Small intestine (tissue), 7 donors: ENCODE measurements around the gene IFI35. TPM values are rescaled to one million over a fixed set of nuclear protein-coding genes. Genes with fewer than 3 reads are reported as not detected.
"Not testable (repeated sequence)": the region's sequence is repeated elsewhere in the genome, so short reads cannot be mapped to it uniquely, and the experiment has no call there.

Experiments used
- DNase-seq, 2 donors: peaks; one replicate each; pipeline versions ENCODE4 v3.0.0 to v3.0.0-alpha.2; 2013
- FAIRE-seq: peaks from 2 replicates; lab custom pipeline; 2012; peaks lifted over from hg19 to GRCh38; lab: Jason Lieb, UNC
- H3K27ac ChIP-seq, 3 donors: one replicate each; pipeline ENCODE4 v1.5.1; 2013; ENCODE audit warnings: low read length in 2 of 3, mild to moderate bottlenecking in 2 of 3, control low read depth in 1 of 3, inconsistent platforms in 1 of 3, low read depth in 1 of 3, moderate library complexity in 1 of 3
- H3K27me3 ChIP-seq, 3 donors: one replicate each; pipeline ENCODE4 v1.6.1; 2013; ENCODE audit warnings: low read length in 3 of 3, inconsistent platforms in 1 of 3; ENCODE audit not compliant: control insufficient read depth in 3 of 3, insufficient read depth in 3 of 3
- H3K36me3 ChIP-seq, 3 donors: one replicate each; pipeline ENCODE4 v1.6.1; 2013; ENCODE audit warnings: low read length in 3 of 3, inconsistent platforms in 1 of 3, low read depth in 1 of 3, mild to moderate bottlenecking in 1 of 3, moderate library complexity in 1 of 3; ENCODE audit not compliant: control insufficient read depth in 3 of 3, insufficient read depth in 2 of 3
- H3K4me1 ChIP-seq, 3 donors: one replicate each; pipeline ENCODE4 v1.6.1; 2013; ENCODE audit warnings: low read length in 2 of 3, inconsistent platforms in 1 of 3, low read depth in 1 of 3, mild to moderate bottlenecking in 1 of 3, moderate library complexity in 1 of 3; ENCODE audit not compliant: control insufficient read depth in 3 of 3, insufficient read depth in 2 of 3
- H3K4me3 ChIP-seq, 3 donors: one replicate each; pipeline ENCODE4 v1.5.1; 2013; ENCODE audit warnings: low read length in 3 of 3, control low read depth in 1 of 3, inconsistent platforms in 1 of 3, low read depth in 1 of 3, mild to moderate bottlenecking in 1 of 3, moderate library complexity in 1 of 3
- H3K9me3 ChIP-seq, 2 donors: one replicate each; pipeline ENCODE4 v1.6.1; 2013; ENCODE audit warnings: low read depth in 1 of 2, low read length in 1 of 2; ENCODE audit not compliant: control insufficient read depth in 2 of 2, insufficient read depth in 1 of 2
- WGBS, 3 donors: extraction: QIAGEN DNeasy Blood & Tissue Kit; methylation state at CpG; one replicate each; pipeline ENCODE4 v1.1.7; 2013; 5-methylcytosine and 5-hydroxymethylcytosine counted together
- polyA plus RNA-seq, 4 donors: library from polyadenylated mRNA; stranded (reverse) in 3 of 4; unstranded in 1 of 4; fragments of 200-250 nt in 3 of 4; fragments of 120-200 nt in 1 of 4; gene quantifications; one replicate each; pipeline versions ENCODE4 v1.2.1 to v1.2.3, GENCODE V29; 2013
- donor health status: healthy with polysubstance abuse.
- donor health status: control.
- donor health status: control.
- donor health status: Bipolar disorder and iron deficiency.
- donor health status: healthy.

Gene IFI35
- polyA plus RNA-seq, 4 donors, result 51.5 to 62.4 (median 59.7) TPM

DNA sequence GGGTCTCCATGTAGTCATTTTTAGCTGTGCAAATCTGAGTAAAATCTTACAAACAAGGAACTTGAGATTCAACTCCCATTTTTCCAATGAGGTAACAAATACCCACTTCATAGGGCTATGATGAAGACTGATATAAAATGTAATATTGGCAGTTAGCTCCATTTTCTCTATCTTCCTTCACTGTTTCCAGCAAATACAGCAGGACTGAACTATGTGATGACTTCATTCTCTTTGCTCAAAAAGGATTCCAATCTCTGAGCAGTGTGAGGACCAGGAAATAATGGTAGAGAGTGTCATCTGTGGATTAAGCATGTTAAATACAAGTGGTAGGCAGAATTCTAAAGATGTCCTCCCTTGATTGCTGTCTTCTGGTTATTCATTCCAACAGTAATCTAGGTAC, 36.7 kb downstream of the IFI35 start:
- peaks cover 0 to 8% (median 0%) of the 10 kb centered on the region in 3 donors for H3K4me1 ChIP-seq

DNA sequence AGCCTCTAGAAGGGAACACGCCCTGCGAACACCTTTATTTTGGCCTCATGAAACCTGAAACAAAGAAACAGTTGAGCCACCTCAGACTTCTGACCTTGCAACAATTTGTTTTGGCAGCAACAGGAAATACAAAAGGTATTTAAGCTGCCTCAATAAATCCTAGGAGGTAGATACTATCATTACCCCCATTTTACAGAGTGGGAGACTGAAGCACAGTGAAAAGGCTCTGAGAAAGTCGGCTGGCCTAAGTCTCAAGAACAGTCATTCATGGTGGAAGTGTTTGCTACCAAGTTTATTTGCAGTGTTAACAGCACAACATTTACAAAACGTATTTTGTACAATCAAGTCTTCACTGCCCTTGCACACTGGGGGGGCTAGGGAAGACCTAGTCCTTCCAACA, 37.4 kb downstream of the IFI35 start:
- Histone ChIP-seq H3K27ac (no peak overlapping the region), H3K4me3 (no peak overlapping the region), H3K9me3 (no peaks in the 10 kb centered on the region), H3K4me1 (peaks cover 0 to 8% (median 0%) of the 10 kb centered on the region in 3 donors), H3K36me3 (peaks cover 0 to 10% (median 2%) of the 10 kb centered on the region in 3 donors), H3K27me3 (no peaks in the 10 kb centered on the region)
- WGBS, 3 donors, result 87 to 94% (median 89%) methylated on average over 4 of the region's 4 CpGs
- DNase-seq (no peak), FAIRE-seq (no peak)

More for the DNA sequence above, 36.7 kb downstream of the IFI35 start:
- H3K9me3 ChIP-seq, result no peaks in the 10 kb centered on the region
- no peak overlapping the region for H3K27ac ChIP-seq
- no peak for FAIRE-seq
- H3K36me3 ChIP-seq, result peaks cover 0 to 7% (median 0%) of the 10 kb centered on the region in 3 donors
- DNase-seq, result no peak
- H3K27me3 ChIP-seq, result no peaks in the 10 kb centered on the region
- H3K4me3 ChIP-seq, result no peak overlapping the region

DNA sequence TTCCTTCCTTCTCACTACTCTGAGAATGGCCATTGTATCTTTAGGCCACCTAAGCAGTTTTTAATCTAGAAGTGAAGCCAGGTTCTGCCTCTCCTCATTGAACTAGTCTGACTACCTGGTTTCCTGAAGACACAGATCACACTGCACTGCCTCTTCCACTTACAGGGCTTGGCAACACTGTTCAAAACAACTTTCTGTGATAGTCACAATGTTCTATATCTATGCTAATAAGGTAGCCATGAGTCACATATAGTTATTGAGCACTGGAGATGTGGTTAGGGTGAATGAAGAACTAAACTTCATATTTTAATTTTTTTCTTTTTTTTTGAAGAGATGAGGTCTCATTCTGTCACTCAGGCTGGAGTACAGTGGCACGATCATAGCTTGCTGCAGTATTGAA, 45.4 kb downstream of the IFI35 start:
- no peak for FAIRE-seq
- no peak overlapping the region for H3K27ac ChIP-seq
- WGBS, 3 donors, result 93 to 100% (median 100%) methylated on average over 1 of the region's 1 CpG
- H3K4me3 ChIP-seq, result no peak overlapping the region
- DNase-seq, result no peak
- no peaks in the 10 kb centered on the region for H3K9me3 ChIP-seq
- no peaks in the 10 kb centered on the region for H3K4me1 ChIP-seq
- peaks cover 0 to 29% (median 2%) of the 10 kb centered on the region in 3 donors for H3K36me3 ChIP-seq
- no peaks in the 10 kb centered on the region for H3K27me3 ChIP-seq

DNA sequence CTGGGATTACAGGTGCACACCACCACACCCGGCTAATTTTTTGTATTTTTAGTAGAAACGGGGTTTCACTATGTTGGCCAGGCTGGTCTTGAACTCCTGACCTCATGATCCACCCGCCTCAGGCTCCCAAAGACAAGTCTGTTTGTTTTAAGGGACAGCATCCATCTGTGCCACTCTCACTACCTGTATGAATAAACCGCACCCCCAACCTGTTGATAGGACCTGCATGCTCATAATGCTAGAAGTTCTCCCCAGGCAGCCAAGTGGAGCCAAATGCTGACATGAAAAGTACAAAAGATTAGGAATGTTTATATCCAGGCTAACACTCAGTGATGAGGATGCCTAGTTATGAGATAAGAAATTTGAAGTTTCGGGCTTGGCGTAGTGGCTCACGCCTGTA, 46.4 kb downstream of the IFI35 start:
- not testable (repeated sequence) for FAIRE-seq, H3K9me3 ChIP-seq, H3K4me3 ChIP-seq, H3K27me3 ChIP-seq, H3K27ac ChIP-seq, H3K4me1 ChIP-seq, DNase-seq
- peaks cover 0 to 27% (median 2%) of the 10 kb centered on the region in 3 donors for H3K36me3 ChIP-seq
- 93 to 96% (median 95%) methylated on average over 7 of the region's 7 CpGs for WGBS, 3 donors

DNA sequence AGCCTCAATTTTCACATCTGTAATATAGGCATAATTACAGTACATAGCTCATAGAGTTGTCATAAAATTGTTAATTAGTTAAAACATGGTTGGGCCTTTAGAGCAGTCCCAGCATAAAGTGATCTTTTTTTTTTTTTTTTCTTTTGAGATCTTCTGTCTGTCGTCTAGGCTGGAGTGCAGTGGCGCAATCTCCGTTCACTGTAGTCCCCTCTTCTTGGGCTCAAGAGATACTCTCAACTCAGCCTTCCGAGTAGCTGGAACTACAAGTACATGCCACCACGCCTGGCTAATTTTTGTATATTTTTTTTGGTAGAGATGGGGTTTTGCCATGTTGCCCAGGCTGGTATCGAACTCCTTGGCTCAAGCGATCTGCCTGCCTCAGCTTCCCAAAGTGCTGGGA, 49.5 kb downstream of the IFI35 start:
- no peaks in the 10 kb centered on the region for H3K9me3 ChIP-seq
- no peak for DNase-seq
- H3K4me1 ChIP-seq, result no peaks in the 10 kb centered on the region
- no peak for FAIRE-seq
- 96 to 99% (median 96%) methylated on average over 7 of the region's 7 CpGs for WGBS, 3 donors
- H3K4me3 ChIP-seq, result no peak overlapping the region
- peaks cover 0 to 26% (median 0%) of the 10 kb centered on the region in 3 donors for H3K36me3 ChIP-seq
- H3K27ac ChIP-seq, result no peak overlapping the region
- H3K27me3 ChIP-seq, result no peaks in the 10 kb centered on the region

DNA sequence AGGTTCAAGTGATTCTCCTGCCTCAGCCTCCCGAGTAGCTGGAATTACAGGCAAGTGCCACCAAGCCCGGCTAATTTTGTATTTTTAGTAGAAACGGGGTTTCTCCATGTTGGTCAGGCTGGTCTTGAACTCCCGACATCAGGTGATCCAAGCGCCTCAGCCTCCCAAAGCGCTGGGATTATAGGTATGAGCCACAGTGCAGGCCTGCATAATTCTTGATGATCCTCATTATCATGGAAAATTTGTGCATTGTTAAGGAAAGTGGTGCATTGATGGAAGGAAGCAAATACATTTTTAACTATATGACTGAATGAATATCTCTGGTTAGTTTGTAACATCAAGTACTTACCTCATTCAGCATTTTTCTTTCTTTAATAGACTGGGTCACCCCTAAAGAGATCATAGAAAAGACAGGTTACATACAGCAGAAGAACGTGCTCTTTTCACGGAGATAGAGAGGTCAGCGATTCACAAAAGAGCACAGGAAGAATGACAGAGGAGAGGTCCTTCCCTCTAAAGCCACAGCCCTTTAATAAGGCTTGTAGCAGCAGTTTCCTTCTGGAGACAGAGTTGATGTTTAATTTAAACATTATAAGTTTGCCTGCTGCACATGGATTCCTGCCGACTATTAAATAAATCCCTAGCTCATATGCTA, 56.5 kb downstream of the IFI35 start:
- Histone ChIP-seq H3K27me3 (no peaks in the 10 kb centered on the region), H3K36me3 (peaks cover 0 to 12% (median 2%) of the 10 kb centered on the region in 3 donors), H3K9me3 (no peaks in the 10 kb centered on the region), H3K4me3 (no peak overlapping the region), H3K4me1 (no peaks in the 10 kb centered on the region), H3K27ac (no peak overlapping the region)
- FAIRE-seq (no peak), DNase-seq (no peak)
- WGBS, 3 donors, result 96 to 97% (median 96%) methylated on average over 10 of the region's 10 CpGs

Other genes starting within 250 kb of the IFI35 start
- 10 to 100 TPM in 2 of 4 donors, 1 to 10 TPM in 2; 1.1 to 48.2 (median 16.4) TPM for gene RAMP2, start 245.6 kb upstream of the IFI35 start, polyA plus RNA-seq
- 100 to 1,000 TPM in 2 of 4 donors, 10 to 100 TPM in 2; 85.7 to 117 (median 94.3) TPM for gene VPS25, start 233.3 kb upstream of the IFI35 start, polyA plus RNA-seq
- gene WNK4, start 226.2 kb upstream of the IFI35 start, polyA plus RNA-seq, result 10 to 100 TPM in 1 of 4 donors, 1 to 10 TPM in 2, under 1 TPM in 1; 0.67 to 25.6 (median 1.5) TPM
- gene COA3, start 208.1 kb upstream of the IFI35 start, polyA plus RNA-seq, result 100 to 1,000 TPM; 101 to 317 (median 296) TPM
- gene CNTD1, start 207.9 kb upstream of the IFI35 start, polyA plus RNA-seq, result 1 to 10 TPM in 1 of 4 donors, under 1 TPM in 1, not detected in 2; 0.52 to 2.3 TPM
- gene BECN1, start 182.5 kb upstream of the IFI35 start, polyA plus RNA-seq, result 10 to 100 TPM; 73.5 to 96.8 (median 81.1) TPM
- gene PSME3, start 173.4 kb upstream of the IFI35 start, polyA plus RNA-seq, result 10 to 100 TPM; 49.9 to 93.0 (median 61.2) TPM
- 1 to 10 TPM in 2 of 4 donors, under 1 TPM in 2; 0.54 to 1.3 (median 0.89) TPM for gene AOC2, start 162.2 kb upstream of the IFI35 start, polyA plus RNA-seq
- 10 to 100 TPM in 1 of 4 donors, 1 to 10 TPM in 3; 1.3 to 30.0 (median 3.1) TPM for gene AOC3, start 155.6 kb upstream of the IFI35 start, polyA plus RNA-seq
- gene G6PC1, start 106.0 kb upstream of the IFI35 start, polyA plus RNA-seq, result 10 to 100 TPM in 1 of 4 donors, 1 to 10 TPM in 3; 1.4 to 12.1 (median 4.3) TPM
- gene AARSD1, start 42.3 kb upstream of the IFI35 start, polyA plus RNA-seq, result 10 to 100 TPM; 27.3 to 47.4 (median 40.5) TPM
- gene PTGES3L, start 26.7 kb upstream of the IFI35 start, polyA plus RNA-seq, result 1 to 10 TPM in 2 of 4 donors, under 1 TPM in 2; 0.67 to 2.0 (median 0.94) TPM
- 10 to 100 TPM in 1 of 4 donors, 1 to 10 TPM in 3; 7.2 to 13.9 (median 8.0) TPM for gene RUNDC1, start 26.2 kb upstream of the IFI35 start, polyA plus RNA-seq
- 1,000 to 10,000 TPM; 1,737 to 4,151 (median 2,370) TPM for gene RPL27, start 8.4 kb upstream of the IFI35 start, polyA plus RNA-seq
- 100 to 1,000 TPM in 1 of 4 donors, 10 to 100 TPM in 3; 20.1 to 163 (median 66.4) TPM for gene VAT1, start 15.6 kb downstream of the IFI35 start, polyA plus RNA-seq
- under 1 TPM in 3 of 4 donors, not detected in 1; 0.27 to 0.67 (median 0.41) TPM for gene RND2, start 18.4 kb downstream of the IFI35 start, polyA plus RNA-seq
- gene BRCA1, start 118.6 kb downstream of the IFI35 start, polyA plus RNA-seq, result 10 to 100 TPM in 1 of 4 donors, 1 to 10 TPM in 2, under 1 TPM in 1; 0.45 to 12.4 (median 5.5) TPM
- gene NBR1, start 164.4 kb downstream of the IFI35 start, polyA plus RNA-seq, result 100 to 1,000 TPM in 1 of 4 donors, 10 to 100 TPM in 3; 42.7 to 142 (median 68.6) TPM
- gene TMEM106A, start 205.1 kb downstream of the IFI35 start, polyA plus RNA-seq, result 10 to 100 TPM in 1 of 4 donors, 1 to 10 TPM in 2, under 1 TPM in 1; 0.22 to 67.2 (median 3.8) TPM
- gene CCDC200, start 221.8 kb downstream of the IFI35 start, polyA plus RNA-seq, result 10 to 100 TPM in 1 of 4 donors, not detected in 3; 54.2 TPM
- gene RNU2-1, start 227.2 kb downstream of the IFI35 start, polyA plus RNA-seq, result not detected